HCT116 (cell line): ENCODE results near the gene GASK1A. TPM values are rescaled to one million over a fixed set of nuclear protein-coding genes. Genes with fewer than 3 reads are reported as not detected.

Experiments
- ATAC-seq: fragments of 200-7000 bp; cut with Tn5 transposase; 2 replicates; pipeline ENCODE4 v1.9.1; 2020; ENCODE audit warnings: mild to moderate bottlenecking, moderate library complexity
- BruUV-seq: library from RNA; stranded (reverse); fragments of 400-500 nt; replicated peaks from 2 replicates; lab custom pipeline; 2021; lab: Mats Ljungman, UMichigan
- CTCF ChIA-PET: fragments of 300-600 bp; sonication (Branson Sonifier 250); formaldehyde crosslinking; loops from one replicate; lab custom pipeline; 2021; ENCODE audit warnings: antibody characterized with exemption; lab: Charles Lee
- POLR2A ChIA-PET: fragments of 300-600, 350-600 bp; sonication (Branson Sonifier 250); formaldehyde crosslinking; loops from one replicate; lab custom pipeline; 2021; ENCODE audit warnings: antibody characterized with exemption; lab: Charles Lee
- RAD21 ChIA-PET, 2 experiments: fragments of 300-600 bp; sonication (Branson Sonifier 250); formaldehyde crosslinking; loops; one replicate each; lab custom pipeline; 2023; ENCODE audit warnings: low total read pairs in 2 of 2; ENCODE audit not compliant: uncharacterized antibody in 2 of 2, unreplicated experiment in 2 of 2, low non-redundant PET in 1 of 2; lab: Charles Lee
- DNase-seq: peaks from one replicate; pipeline ENCODE4 v3.0.0-alpha.2; 2010; ENCODE audit warnings: low read depth, low spot score
- H2AFZ ChIP-seq: fragments of 200-600 bp; shearing (Covaris generic), sonication (generic); 2 replicates; pipeline ENCODE4 v1.6.1; 2017; ENCODE audit warnings: low read depth, mixed run types, mixed read lengths, antibody characterized with exemption, low read length; ENCODE audit not compliant: poor library complexity, severe bottlenecking
- H3K27ac ChIP-seq: 2 replicates; pipeline ENCODE4 v1.5.1; 2012; ENCODE audit warnings: low read depth, low read length
- H3K27me3 ChIP-seq: fragments of 200-600 bp; sonication (generic); 2 replicates; pipeline ENCODE4 v1.6.1; 2016; ENCODE audit warnings: mixed run types, low read length, mixed read lengths; ENCODE audit not compliant: insufficient read depth
- H3K36me3 ChIP-seq, 2 experiments: fragments of 200-500 bp in 1 of 2; fragments of 200-600 bp in 1 of 2; sonication (Bioruptor generic) in 1 of 2; sonication (generic) in 1 of 2; 2 replicates each; pipeline versions ENCODE4 v1.5.1 to v1.6.1; 2014 to 2016; ENCODE audit warnings: low read length in 2 of 2, inconsistent platforms in 1 of 2, mixed read lengths in 1 of 2, mixed run types in 1 of 2; ENCODE audit not compliant: insufficient read depth in 2 of 2, control insufficient read depth in 1 of 2
- H3K4me1 ChIP-seq, 2 experiments: fragments of 200-600 bp in 1 of 2; sonication (generic) in 1 of 2; 2 replicates each; pipeline versions ENCODE4 v1.5.1 to v1.6.1; 2012 to 2017; ENCODE audit warnings: low read length in 2 of 2, inconsistent platforms in 1 of 2, mild to moderate bottlenecking in 1 of 2, mixed read lengths in 1 of 2, mixed run types in 1 of 2, moderate library complexity in 1 of 2; ENCODE audit not compliant: insufficient read depth in 2 of 2, control insufficient read depth in 1 of 2
- H3K4me2 ChIP-seq: fragments of 200-600 bp; sonication (generic); 2 replicates; pipeline ENCODE4 v1.6.1; 2017; ENCODE audit warnings: mixed run types, low read length, mixed read lengths
- H3K4me3 ChIP-seq, 2 experiments: fragments of 200-600 bp in 1 of 2; sonication (generic) in 1 of 2; replicated peaks in 1 of 2; 2 replicates each; pipeline ENCODE4 v1.5.1; 2011 to 2016; ENCODE audit warnings: low read length in 2 of 2, control low read depth in 1 of 2, low read depth in 1 of 2, mild to moderate bottlenecking in 1 of 2, mixed read lengths in 1 of 2, mixed run types in 1 of 2
- H3K79me2 ChIP-seq: fragments of 200-600 bp; sonication (generic); 2 replicates; pipeline ENCODE4 v1.6.1; 2017; ENCODE audit warnings: mild to moderate bottlenecking, mixed run types, low read length, moderate library complexity, mixed read lengths; ENCODE audit not compliant: insufficient read depth
- H3K9ac ChIP-seq: fragments of 200-600 bp; sonication (generic); 2 replicates; pipeline ENCODE4 v1.6.1; 2016; ENCODE audit warnings: low read length, mixed read lengths
- H3K9me2 ChIP-seq: fragments of 200-600 bp; sonication (generic), shearing (Covaris generic); 2 replicates; pipeline ENCODE4 v1.6.1; 2017; ENCODE audit warnings: mixed run types, mild to moderate bottlenecking, moderate library complexity; ENCODE audit not compliant: insufficient read depth
- H3K9me3 ChIP-seq, 2 experiments: fragments of 200-500 bp in 1 of 2; fragments of 200-600 bp in 1 of 2; sonication (Bioruptor generic) in 1 of 2; sonication (generic) in 1 of 2; 2 replicates each; pipeline ENCODE4 v1.6.1; 2014 to 2017; ENCODE audit warnings: low read length in 2 of 2, mixed read lengths in 2 of 2, inconsistent platforms in 1 of 2, low read depth in 1 of 2, mild to moderate bottlenecking in 1 of 2, mixed run types in 1 of 2, moderate library complexity in 1 of 2; ENCODE audit not compliant: control insufficient read depth in 1 of 2, insufficient read depth in 1 of 2
- H4K20me1 ChIP-seq: fragments of 200-600 bp; sonication (generic), shearing (Covaris generic); 2 replicates; pipeline ENCODE4 v1.6.1; 2017; ENCODE audit warnings: mixed run types, mild to moderate bottlenecking, moderate library complexity; ENCODE audit not compliant: insufficient read depth
- CBX3 ChIP-seq: IDR thresholded peaks from 2 replicates; pipeline ENCODE4 v1.6.1; 2012; ENCODE audit warnings: low read depth
- CEBPB ChIP-seq: IDR thresholded peaks from 2 replicates; pipeline ENCODE4 v1.6.1; 2012; ENCODE audit warnings: low read depth
- EGR1 ChIP-seq: IDR thresholded peaks from 2 replicates; pipeline ENCODE4 v1.6.1; 2012; ENCODE audit warnings: low read depth
- ELF1 ChIP-seq: IDR thresholded peaks from 2 replicates; pipeline ENCODE4 v1.6.1; 2012; ENCODE audit warnings: low read depth, borderline replicate concordance
- EZH2 ChIP-seq: fragments of 200-600 bp; sonication (generic); IDR thresholded peaks from 2 replicates; pipeline ENCODE4 v1.6.1; 2017; ENCODE audit warnings: antibody characterized with exemption, mixed run types
- JUND ChIP-seq: IDR thresholded peaks from 2 replicates; pipeline ENCODE4 v1.6.1; 2012
- POLR2A ChIP-seq: IDR thresholded peaks from 2 replicates; pipeline ENCODE4 v1.7.0; 2011; ENCODE audit warnings: borderline replicate concordance; ENCODE audit not compliant: insufficient read depth, insufficient read length; ENCODE audit errors: extremely low read depth
- POLR2AphosphoS5 ChIP-seq: IDR thresholded peaks from 2 replicates; pipeline ENCODE4 v1.6.1; 2011; ENCODE audit warnings: mild to moderate bottlenecking, low read depth, low read length, moderate library complexity
- RAD21 ChIP-seq: IDR thresholded peaks from 2 replicates; pipeline ENCODE4 v1.6.1; 2012; ENCODE audit warnings: low read depth, mild to moderate bottlenecking
- SP1 ChIP-seq: IDR thresholded peaks from 2 replicates; pipeline ENCODE4 v1.6.1; 2012; ENCODE audit warnings: low read depth
- SRF ChIP-seq: IDR thresholded peaks from 2 replicates; pipeline ENCODE4 v1.6.1; 2012; ENCODE audit warnings: low read depth
- TCF7L2 ChIP-seq: IDR thresholded peaks from 2 replicates; pipeline ENCODE4 v1.7.0; 2011; ENCODE audit warnings: borderline replicate concordance, inconsistent platforms; ENCODE audit not compliant: insufficient read depth, insufficient read length; ENCODE audit errors: extremely low read depth
- YY1 ChIP-seq: IDR thresholded peaks from 2 replicates; pipeline ENCODE4 v1.6.1; 2011; ENCODE audit warnings: low read length, low read depth, moderate library complexity, mild to moderate bottlenecking; ENCODE audit not compliant: insufficient replicate concordance; ENCODE audit errors: extremely low read depth
- ZBTB33 ChIP-seq: IDR thresholded peaks from 2 replicates; pipeline ENCODE4 v1.6.1; 2011; ENCODE audit warnings: mild to moderate bottlenecking, low read length, moderate library complexity; ENCODE audit not compliant: insufficient replicate concordance; ENCODE audit errors: extremely low read depth
- ZFX ChIP-seq: fragments of 450-650 bp; IDR thresholded peaks from 2 replicates; pipeline ENCODE4 v1.6.1; 2017
- ZNF274 ChIP-seq: fragments of 200-500 bp; sonication (Bioruptor generic); IDR thresholded peaks from 2 replicates; pipeline ENCODE4 v1.6.1; 2014; ENCODE audit warnings: mild to moderate bottlenecking, low read depth, low read length, inconsistent platforms
- intact Hi-C: fragments of 100-400 bp; cut with micrococcal nuclease; formaldehyde crosslinking; loops from 2 replicates; pipeline ENCODE4 v1.10.0; 2022
- total RNA-seq: library from RNA; stranded (reverse); gene quantifications from one replicate; pipeline ENCODE4 v1.2.1, GENCODE V29; 2021; ENCODE audit not compliant: unreplicated experiment
- TF ChIP-seq, protein P1 (sequence below), 3 experiments: fragments of 200-600 bp in 1 of 3; sonication (generic) in 1 of 3; IDR thresholded peaks in 2 of 3; conservative IDR thresholded peaks in 1 of 3; 2 replicates each; pipeline ENCODE4 v1.5.1; 2012 to 2017; ENCODE audit warnings: low read depth in 2 of 3, low read length in 2 of 3, antibody characterized with exemption in 1 of 3, borderline replicate concordance in 1 of 3, control low read depth in 1 of 3, mild to moderate bottlenecking in 1 of 3, mixed read lengths in 1 of 3, mixed run types in 1 of 3, moderate library complexity in 1 of 3; ENCODE audit not compliant: insufficient read depth in 1 of 3
- TF ChIP-seq, protein P2 (sequence below): IDR thresholded peaks from 2 replicates; pipeline ENCODE4 v1.6.1; 2012
- TF ChIP-seq, protein P3 (sequence below): IDR thresholded peaks from 2 replicates; pipeline ENCODE4 v1.6.1; 2012; ENCODE audit warnings: low read depth

GASK1A gene
- total RNA-seq, 1 experiment from 2014 or later = 1.0 TPM

DNA sequence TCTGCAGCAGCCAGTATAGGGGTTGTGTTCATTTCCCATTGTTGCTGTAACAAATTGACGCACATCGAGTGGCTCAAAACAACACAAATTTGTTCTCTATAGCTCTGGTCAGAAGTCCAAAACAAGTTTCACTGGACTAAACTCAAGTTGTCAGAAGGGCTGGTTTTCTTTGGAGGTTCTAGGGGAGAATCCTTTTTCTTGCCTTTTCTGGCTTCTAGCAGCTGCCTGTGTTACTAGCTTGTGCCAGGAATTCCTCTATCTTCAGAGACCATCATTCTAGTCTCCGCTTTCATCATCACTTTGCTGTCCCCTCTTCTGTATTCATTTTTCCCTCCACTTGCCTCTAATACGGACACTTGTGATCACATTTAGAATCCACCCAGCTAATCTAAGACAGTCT lies 20.5 kb downstream of the GASK1A start:
- H3K9me3 ChIP-seq = no peaks in the 10 kb centered on the region
- CTCF ChIA-PET = no interaction called here
- H4K20me1 ChIP-seq = no peaks in the 10 kb centered on the region
- no peaks in the 10 kb centered on the region for H3K9me2 ChIP-seq
- TF ChIP-seq ZFX (no peak), ELF1 (no peak), SP1 (no peak), JUND (no peak), ZBTB33 (no peak), POLR2A (no peak), ZNF274 (no peak), RAD21 (no peak), CBX3 (no peak), EGR1 (no peak), POLR2AphosphoS5 (no peak), TCF7L2 (no peak), YY1 (no peak), CEBPB (no peak), EZH2 (no peak), SRF (no peak)
- TF ChIP-seq, protein P1, sequence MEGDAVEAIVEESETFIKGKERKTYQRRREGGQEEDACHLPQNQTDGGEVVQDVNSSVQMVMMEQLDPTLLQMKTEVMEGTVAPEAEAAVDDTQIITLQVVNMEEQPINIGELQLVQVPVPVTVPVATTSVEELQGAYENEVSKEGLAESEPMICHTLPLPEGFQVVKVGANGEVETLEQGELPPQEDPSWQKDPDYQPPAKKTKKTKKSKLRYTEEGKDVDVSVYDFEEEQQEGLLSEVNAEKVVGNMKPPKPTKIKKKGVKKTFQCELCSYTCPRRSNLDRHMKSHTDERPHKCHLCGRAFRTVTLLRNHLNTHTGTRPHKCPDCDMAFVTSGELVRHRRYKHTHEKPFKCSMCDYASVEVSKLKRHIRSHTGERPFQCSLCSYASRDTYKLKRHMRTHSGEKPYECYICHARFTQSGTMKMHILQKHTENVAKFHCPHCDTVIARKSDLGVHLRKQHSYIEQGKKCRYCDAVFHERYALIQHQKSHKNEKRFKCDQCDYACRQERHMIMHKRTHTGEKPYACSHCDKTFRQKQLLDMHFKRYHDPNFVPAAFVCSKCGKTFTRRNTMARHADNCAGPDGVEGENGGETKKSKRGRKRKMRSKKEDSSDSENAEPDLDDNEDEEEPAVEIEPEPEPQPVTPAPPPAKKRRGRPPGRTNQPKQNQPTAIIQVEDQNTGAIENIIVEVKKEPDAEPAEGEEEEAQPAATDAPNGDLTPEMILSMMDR (IDR thresholded peaks at IDR 0.05 in 2 of 3, conservative IDR thresholded peaks at IDR 0.05 in 1 of 3; ENCODE audit: borderline replicate concordance in 1 of 3, insufficient read depth in 1 of 3, low read depth in 2 of 3, low read length in 2 of 3) = no peak
- TF ChIP-seq, protein P2, sequence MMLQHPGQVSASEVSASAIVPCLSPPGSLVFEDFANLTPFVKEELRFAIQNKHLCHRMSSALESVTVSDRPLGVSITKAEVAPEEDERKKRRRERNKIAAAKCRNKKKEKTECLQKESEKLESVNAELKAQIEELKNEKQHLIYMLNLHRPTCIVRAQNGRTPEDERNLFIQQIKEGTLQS = no peak
- TF ChIP-seq, protein P3, sequence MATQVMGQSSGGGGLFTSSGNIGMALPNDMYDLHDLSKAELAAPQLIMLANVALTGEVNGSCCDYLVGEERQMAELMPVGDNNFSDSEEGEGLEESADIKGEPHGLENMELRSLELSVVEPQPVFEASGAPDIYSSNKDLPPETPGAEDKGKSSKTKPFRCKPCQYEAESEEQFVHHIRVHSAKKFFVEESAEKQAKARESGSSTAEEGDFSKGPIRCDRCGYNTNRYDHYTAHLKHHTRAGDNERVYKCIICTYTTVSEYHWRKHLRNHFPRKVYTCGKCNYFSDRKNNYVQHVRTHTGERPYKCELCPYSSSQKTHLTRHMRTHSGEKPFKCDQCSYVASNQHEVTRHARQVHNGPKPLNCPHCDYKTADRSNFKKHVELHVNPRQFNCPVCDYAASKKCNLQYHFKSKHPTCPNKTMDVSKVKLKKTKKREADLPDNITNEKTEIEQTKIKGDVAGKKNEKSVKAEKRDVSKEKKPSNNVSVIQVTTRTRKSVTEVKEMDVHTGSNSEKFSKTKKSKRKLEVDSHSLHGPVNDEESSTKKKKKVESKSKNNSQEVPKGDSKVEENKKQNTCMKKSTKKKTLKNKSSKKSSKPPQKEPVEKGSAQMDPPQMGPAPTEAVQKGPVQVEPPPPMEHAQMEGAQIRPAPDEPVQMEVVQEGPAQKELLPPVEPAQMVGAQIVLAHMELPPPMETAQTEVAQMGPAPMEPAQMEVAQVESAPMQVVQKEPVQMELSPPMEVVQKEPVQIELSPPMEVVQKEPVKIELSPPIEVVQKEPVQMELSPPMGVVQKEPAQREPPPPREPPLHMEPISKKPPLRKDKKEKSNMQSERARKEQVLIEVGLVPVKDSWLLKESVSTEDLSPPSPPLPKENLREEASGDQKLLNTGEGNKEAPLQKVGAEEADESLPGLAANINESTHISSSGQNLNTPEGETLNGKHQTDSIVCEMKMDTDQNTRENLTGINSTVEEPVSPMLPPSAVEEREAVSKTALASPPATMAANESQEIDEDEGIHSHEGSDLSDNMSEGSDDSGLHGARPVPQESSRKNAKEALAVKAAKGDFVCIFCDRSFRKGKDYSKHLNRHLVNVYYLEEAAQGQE = no peak
- TF ChIP-seq, all 23 proteins: peak for 0
- Histone ChIP-seq H3K4me1 (peaks cover 0 to 6% of the 10 kb centered on the region in 2 experiments; a peak in 2 of 4 replicates), H3K4me3 (no peak overlapping the region), H3K36me3 (no peaks in the 10 kb centered on the region), H3K27ac (no peak overlapping the region), H3K27me3 (no peaks in the 10 kb centered on the region), H3K79me2 (no peaks in the 10 kb centered on the region), H3K4me2 (no peak overlapping the region), H3K9ac (no peak overlapping the region), H2AFZ (no peak overlapping the region)
- ChIA-PET RAD21 (no interaction called here), POLR2A (no interaction called here)
- intact Hi-C loops = no loop called here
- no TSS peak for BruUV-seq
- ATAC-seq = no peak
- no peak for DNase-seq
